ENCODE results near the gene ZNF805.

DNA sequence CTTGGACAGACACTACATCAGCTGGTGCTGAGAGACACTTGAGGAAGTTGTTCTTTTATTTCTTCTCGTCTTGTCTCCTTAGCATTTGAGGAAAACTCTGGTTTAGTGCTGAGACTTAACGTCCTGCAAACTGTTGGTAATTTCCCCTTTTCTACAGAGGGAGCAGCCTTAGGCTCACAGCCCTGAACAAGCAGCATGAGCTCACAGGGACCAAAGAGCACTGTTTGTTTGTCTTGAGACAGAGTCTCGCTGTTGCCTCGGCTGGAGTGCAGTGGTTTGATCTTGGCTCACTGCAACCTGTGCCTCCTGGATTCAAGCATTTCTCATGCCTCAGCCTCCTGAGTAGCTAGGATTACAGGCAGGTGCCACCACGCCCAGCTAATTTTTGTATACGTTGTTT, 5.5 kb downstream of the ZNF805 start:
- TF ChIP-seq, protein P1, sequence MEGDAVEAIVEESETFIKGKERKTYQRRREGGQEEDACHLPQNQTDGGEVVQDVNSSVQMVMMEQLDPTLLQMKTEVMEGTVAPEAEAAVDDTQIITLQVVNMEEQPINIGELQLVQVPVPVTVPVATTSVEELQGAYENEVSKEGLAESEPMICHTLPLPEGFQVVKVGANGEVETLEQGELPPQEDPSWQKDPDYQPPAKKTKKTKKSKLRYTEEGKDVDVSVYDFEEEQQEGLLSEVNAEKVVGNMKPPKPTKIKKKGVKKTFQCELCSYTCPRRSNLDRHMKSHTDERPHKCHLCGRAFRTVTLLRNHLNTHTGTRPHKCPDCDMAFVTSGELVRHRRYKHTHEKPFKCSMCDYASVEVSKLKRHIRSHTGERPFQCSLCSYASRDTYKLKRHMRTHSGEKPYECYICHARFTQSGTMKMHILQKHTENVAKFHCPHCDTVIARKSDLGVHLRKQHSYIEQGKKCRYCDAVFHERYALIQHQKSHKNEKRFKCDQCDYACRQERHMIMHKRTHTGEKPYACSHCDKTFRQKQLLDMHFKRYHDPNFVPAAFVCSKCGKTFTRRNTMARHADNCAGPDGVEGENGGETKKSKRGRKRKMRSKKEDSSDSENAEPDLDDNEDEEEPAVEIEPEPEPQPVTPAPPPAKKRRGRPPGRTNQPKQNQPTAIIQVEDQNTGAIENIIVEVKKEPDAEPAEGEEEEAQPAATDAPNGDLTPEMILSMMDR (IDR thresholded peaks at IDR 0.05) = no peak
- TF ChIP-seq FOSL2 (IDR thresholded peaks at IDR 0.05; ENCODE audit: borderline replicate concordance, low read depth) (no peak), SMC3 (IDR thresholded peaks at IDR 0.05; ENCODE audit: low read depth, low read length) (no peak), TAF1 (IDR thresholded peaks at IDR 0.05; ENCODE audit: borderline replicate concordance, low read depth, low read length) (no peak), GABPA (IDR thresholded peaks at IDR 0.05; ENCODE audit: low read depth) (no peak), TCF12 (IDR thresholded peaks at IDR 0.05) (no peak), NFIC (IDR thresholded peaks at IDR 0.05; ENCODE audit: borderline replicate concordance) (no peak), EP300 (IDR thresholded peaks at IDR 0.05; ENCODE audit: borderline replicate concordance in 1 of 2, low read depth in 1 of 2, low read length in 1 of 2) (no peak), RCOR1 (IDR thresholded peaks at IDR 0.05; ENCODE audit: low read length) (no peak)
- TF ChIP-seq, protein P2, sequence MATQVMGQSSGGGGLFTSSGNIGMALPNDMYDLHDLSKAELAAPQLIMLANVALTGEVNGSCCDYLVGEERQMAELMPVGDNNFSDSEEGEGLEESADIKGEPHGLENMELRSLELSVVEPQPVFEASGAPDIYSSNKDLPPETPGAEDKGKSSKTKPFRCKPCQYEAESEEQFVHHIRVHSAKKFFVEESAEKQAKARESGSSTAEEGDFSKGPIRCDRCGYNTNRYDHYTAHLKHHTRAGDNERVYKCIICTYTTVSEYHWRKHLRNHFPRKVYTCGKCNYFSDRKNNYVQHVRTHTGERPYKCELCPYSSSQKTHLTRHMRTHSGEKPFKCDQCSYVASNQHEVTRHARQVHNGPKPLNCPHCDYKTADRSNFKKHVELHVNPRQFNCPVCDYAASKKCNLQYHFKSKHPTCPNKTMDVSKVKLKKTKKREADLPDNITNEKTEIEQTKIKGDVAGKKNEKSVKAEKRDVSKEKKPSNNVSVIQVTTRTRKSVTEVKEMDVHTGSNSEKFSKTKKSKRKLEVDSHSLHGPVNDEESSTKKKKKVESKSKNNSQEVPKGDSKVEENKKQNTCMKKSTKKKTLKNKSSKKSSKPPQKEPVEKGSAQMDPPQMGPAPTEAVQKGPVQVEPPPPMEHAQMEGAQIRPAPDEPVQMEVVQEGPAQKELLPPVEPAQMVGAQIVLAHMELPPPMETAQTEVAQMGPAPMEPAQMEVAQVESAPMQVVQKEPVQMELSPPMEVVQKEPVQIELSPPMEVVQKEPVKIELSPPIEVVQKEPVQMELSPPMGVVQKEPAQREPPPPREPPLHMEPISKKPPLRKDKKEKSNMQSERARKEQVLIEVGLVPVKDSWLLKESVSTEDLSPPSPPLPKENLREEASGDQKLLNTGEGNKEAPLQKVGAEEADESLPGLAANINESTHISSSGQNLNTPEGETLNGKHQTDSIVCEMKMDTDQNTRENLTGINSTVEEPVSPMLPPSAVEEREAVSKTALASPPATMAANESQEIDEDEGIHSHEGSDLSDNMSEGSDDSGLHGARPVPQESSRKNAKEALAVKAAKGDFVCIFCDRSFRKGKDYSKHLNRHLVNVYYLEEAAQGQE (IDR thresholded peaks at IDR 0.05; ENCODE audit: low read depth, low read length) = no peak
